ENCODE measurements around the gene NDUFAF4.
"Not testable (repeated sequence)": the region's sequence is repeated elsewhere in the genome, so short reads cannot be mapped to it uniquely, and the experiment has no call there.

NDUFAF4 gene

GRCh38 chr6:96899019-96899418 lies 1.3 kb upstream of the NDUFAF4 start:
- DNase-seq (ENCODE audit: low spot score), result peak; percentile 56

- peak; percentile 31 for DNase-seq (ENCODE audit: low spot score)
Observed at GRCh38 chr6:96898241-96898851, 655 bp upstream of the NDUFAF4 start.

DNA sequence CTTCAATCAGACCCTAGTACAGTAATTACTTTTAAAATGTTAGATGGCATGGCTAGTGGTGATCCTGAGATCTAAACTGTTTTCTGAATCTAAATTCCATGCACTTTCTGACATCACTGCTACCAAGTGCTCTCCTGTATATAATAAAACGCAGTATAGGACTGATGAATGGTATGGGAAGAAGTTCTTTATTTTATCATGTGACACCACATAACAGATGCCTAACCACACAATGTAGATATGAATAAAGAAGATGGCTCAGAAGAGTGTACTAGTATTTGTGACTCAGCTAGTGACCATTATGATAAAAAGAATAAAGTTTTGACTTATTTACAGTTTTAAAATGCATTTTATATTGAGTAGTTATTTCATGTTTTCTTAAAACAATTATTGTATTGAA lies 8.5 kb downstream of the NDUFAF4 start:
- no peak for DNase-seq (ENCODE audit: low spot score)

DNA sequence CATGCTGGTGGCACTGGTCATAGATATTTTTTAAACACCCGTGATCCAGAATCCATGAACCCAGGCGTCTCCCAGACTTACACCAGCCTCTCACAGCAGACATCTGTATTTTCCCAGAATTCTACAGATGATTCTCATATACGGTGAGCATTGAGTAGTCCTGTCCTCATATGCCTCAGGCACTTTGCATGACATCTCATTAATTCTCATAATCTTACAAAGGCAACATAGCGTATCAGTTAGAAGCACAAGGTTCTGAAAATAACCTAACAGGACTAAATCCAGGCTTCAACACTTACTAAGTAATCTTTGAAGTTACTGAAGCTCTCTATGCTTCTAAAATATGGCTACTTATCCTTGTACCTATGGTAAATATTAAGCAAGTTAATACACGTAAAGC lies 8.9 kb downstream of the NDUFAF4 start:
- DNase-seq (ENCODE audit: low spot score), result no peak

DNA sequence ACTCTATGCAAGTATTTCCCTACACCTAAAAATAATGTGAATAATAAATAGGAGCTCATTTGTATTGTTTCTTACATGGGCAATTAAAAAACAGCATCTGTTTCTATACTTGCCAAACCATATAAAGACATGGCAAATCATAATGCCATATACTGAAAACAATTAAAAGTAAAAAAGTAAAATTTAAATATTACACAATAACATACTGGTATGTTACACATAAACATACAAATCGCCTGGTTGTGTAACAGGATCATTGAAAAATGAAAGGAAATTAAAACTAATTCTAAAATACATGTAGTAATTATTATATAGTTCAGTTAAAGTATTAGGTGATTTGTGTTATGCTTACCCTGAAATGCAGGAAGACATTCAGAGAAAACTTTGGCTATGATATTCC lies 11.2 kb downstream of the NDUFAF4 start:
- DNase-seq (ENCODE audit: low spot score), result no peak

DNA sequence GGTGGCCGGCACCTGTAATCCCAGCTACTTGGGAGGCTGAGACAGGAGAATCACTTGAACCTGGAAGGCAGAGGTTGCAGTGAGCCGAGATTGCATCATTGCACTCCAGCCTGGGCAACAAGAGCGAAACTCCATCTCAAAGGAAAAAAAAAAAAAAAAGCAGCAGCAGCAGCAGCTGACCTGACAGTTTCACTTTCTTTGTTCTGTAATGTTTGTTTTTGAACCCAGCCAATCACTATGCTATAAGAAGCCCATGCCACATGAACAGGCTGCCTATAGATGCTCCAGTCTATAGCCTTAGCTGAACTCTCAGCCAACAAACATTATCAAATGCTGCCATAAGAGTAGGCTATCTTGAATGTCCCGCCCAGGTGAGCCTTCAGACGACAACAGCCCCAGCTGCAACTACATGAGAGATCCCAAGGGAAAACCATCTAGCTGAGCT lies 12.5 kb downstream of the NDUFAF4 start:
- not testable (repeated sequence) for DNase-seq (ENCODE audit: low spot score)

GRCh38 chr6:96878143-96878542 lies 19.5 kb downstream of the NDUFAF4 start:
- no peak for DNase-seq (ENCODE audit: low spot score)

- no peak for DNase-seq (ENCODE audit: low spot score)
Observed at GRCh38 chr6:96876886-96877545, 20.7 kb downstream of the NDUFAF4 start.

- no peak for DNase-seq (ENCODE audit: low spot score)
Observed at GRCh38 chr6:96872976-96873375, 24.7 kb downstream of the NDUFAF4 start.

GRCh38 chr6:96865055-96865405 lies 32.7 kb downstream of the NDUFAF4 start:
- DNase-seq (ENCODE audit: low spot score), result no peak

DNA sequence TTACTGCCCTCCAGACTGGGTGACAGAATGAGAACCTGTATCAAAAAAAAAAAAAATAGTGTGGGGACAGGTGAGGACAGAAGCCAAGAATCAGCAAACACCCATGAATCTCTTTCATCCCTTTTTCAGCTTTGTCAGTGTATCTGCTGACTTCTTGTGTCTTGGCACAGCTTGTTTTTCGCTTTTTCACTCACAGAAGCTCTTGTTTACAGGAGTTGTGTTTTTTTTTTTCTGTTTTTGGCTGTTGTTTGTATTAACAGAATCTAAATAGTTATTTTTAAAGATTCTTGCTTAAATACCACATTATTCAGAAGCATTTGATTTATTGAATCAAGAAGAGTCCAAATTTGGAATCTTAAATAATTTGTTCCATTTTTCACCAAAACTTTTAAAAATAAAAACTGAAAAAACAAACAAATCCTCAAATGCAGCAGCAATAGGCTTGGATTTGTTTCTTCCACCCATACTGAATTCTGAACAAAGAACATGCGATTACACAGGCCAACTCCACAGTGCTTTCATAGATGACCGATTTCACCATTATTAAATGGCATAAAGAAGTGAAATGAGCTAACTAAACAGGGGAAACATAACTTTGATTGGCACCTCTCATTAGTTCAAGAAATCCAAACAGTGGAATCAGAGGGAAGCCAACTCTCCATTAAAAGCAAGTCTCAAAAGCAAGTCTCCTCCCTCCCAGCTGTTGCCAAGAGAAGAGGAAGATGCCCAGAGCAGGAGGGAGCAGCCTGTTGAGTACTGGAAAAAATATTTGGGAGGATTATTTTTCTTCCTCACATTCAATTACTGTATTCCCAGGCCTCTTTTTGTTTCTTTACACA lies 33.3 kb downstream of the NDUFAF4 start:
- DNase-seq (ENCODE audit: low spot score), result no peak

DNA sequence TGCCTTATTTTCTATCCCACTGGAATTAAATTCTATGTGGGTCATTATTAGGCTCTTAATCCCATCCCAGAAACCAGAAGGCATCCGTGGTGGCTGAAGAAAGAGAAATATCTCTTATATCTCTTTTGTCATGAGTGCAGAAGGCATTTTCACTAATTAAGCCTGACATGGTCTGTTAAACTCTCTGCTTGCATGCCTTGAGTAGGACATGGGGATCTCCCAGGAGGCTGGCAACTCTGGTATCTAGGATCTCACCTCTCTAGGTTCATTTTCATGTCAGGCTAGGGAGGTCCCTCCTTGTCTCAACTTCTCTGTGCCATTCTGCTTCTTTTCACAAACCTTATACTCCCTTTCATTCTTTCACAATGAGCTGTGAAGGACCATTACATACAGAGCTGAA lies 35.1 kb downstream of the NDUFAF4 start:
- DNase-seq (ENCODE audit: low spot score), result no peak

GRCh38 chr6:96861588-96861987 lies 36.1 kb downstream of the NDUFAF4 start:
- no peak for DNase-seq (ENCODE audit: low spot score)

DNA sequence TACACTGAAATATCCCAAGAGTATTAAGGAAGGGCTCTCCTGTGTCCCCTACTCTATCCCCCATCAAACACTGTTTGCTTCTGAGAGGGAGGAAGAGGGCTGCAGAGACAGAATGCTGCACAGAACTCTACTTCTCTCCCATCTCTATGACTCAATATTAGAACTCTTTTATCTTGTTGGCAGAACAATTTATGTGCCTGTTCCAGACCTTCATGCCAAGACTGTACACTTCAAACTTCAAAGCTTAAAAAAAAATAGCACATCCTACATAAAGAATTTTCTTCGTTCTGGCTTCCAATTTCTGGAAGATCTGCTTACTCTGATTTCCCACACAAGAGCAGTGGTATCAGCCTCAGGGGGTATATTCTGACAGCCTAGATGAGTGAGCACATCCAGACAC lies 40.8 kb downstream of the NDUFAF4 start:
- no peak for DNase-seq (ENCODE audit: low spot score)

- DNase-seq (ENCODE audit: low spot score), result no peak
Observed at GRCh38 chr6:96853083-96853482, 44.6 kb downstream of the NDUFAF4 start.

GRCh38 chr6:96852605-96853004 lies 45.1 kb downstream of the NDUFAF4 start:
- DNase-seq (ENCODE audit: low spot score), result no peak

DNA sequence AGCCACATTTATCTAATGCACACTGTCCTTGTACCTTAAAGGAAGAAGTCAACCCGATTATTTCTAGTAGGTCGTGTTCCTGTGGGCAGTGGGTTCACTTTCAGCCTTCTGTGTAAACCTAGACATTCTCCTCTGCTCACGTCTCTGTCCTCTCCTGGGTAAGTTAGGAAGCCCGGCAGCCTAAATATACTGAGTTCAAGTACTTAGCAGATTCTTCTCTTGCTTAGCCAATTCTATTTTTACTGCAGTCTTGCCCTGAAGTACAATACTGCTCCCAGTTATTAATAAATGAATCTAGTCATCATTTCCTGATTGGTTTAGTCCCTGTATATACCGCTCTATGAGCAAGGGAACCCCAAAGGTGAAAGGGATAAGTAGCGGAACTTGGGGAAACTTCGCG lies 45.8 kb downstream of the NDUFAF4 start:
- no peak for DNase-seq (ENCODE audit: low spot score)

DNA sequence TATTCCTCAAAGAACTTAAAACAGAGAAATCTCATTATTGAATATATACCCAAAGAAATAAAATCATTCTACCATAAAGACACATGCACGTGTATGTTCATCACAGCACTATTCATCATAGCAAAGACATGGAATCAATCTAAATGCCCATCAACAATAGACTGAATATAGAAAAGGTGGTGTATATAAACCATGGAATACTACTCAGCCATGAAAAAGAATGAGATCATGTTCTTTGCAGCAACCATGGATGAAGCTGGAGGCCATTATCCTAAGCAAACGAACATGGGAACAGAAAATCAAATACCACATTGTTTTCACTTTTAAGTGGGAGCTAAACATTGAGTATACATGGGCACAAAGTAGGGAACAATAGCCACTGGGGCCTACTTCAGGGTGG lies 48.1 kb downstream of the NDUFAF4 start:
- no peak for DNase-seq (ENCODE audit: low spot score)

- DNase-seq (ENCODE audit: low spot score), result peak; percentile 3
Observed at GRCh38 chr6:96844530-96844929, 53.2 kb downstream of the NDUFAF4 start.

- no peak for DNase-seq (ENCODE audit: low spot score)
Observed at GRCh38 chr6:96841345-96841744, 56.3 kb downstream of the NDUFAF4 start.
